CD8-positive, alpha-beta memory T cell (primary cell): ENCODE results near the gene LYG2. TPM values are rescaled to one million over a fixed set of nuclear protein-coding genes. Genes with fewer than 3 reads are reported as not detected.
"Not testable (repeated sequence)": the region's sequence is repeated elsewhere in the genome, so short reads cannot be mapped to it uniquely, and the experiment has no call there.

Source experiments
- CTCF ChIA-PET: fragments of 350-600 bp; sonication (Branson Sonifier 250); formaldehyde crosslinking; loops from one replicate; lab custom pipeline; 2021; ENCODE audit warnings: antibody characterized with exemption; lab: Charles Lee
- POLR2A ChIA-PET: fragments of 350-600 bp; sonication (Branson Sonifier 250); formaldehyde crosslinking; loops from one replicate; lab custom pipeline; 2021; ENCODE audit warnings: antibody characterized with exemption; lab: Charles Lee
- DNase-seq, 5 donors: peaks; one replicate each; pipeline versions ENCODE4 v3.0.0 to v3.0.0-alpha.2; 2020 to 2022; ENCODE audit warnings: mixed read lengths in 1 of 5
- H3K27ac ChIP-seq: one replicate; pipeline ENCODE4 v1.7.0; 2013; ENCODE audit warnings: low read depth, mild to moderate bottlenecking, low read length, moderate library complexity
- H3K27me3 ChIP-seq: 2 replicates; pipeline ENCODE4 v1.7.0; 2013; ENCODE audit warnings: low read length, mild to moderate bottlenecking; ENCODE audit not compliant: insufficient read depth, poor library complexity, severe bottlenecking
- H3K36me3 ChIP-seq: 2 replicates; pipeline ENCODE4 v1.7.0; 2013; ENCODE audit warnings: mild to moderate bottlenecking, low read length, moderate library complexity; ENCODE audit not compliant: insufficient read depth
- H3K4me1 ChIP-seq: 2 replicates; pipeline ENCODE4 v1.7.0; 2013; ENCODE audit warnings: mild to moderate bottlenecking, low read length, moderate library complexity; ENCODE audit not compliant: insufficient read depth
- H3K4me3 ChIP-seq: 2 replicates; pipeline ENCODE4 v1.7.0; 2013; ENCODE audit warnings: mild to moderate bottlenecking, low read length
- H3K9me3 ChIP-seq: 2 replicates; pipeline ENCODE4 v1.7.0; 2013; ENCODE audit warnings: mild to moderate bottlenecking, low read length
- H3K27ac Mint-ChIP-seq, 8 donors: one replicate each; pipeline ENCODE4 v1.8.0; 2020 to 2021; ENCODE audit warnings: mixed read lengths in 8 of 8, mild to moderate bottlenecking in 6 of 8, inconsistent platforms in 3 of 8, moderate library complexity in 3 of 8
- H3K27me3 Mint-ChIP-seq, 2 donors: one replicate each; pipeline ENCODE4 v1.8.0; 2020 to 2021; ENCODE audit warnings: mixed read lengths in 2 of 2, mild to moderate bottlenecking in 1 of 2, moderate library complexity in 1 of 2
- H3K36me3 Mint-ChIP-seq, 3 donors: one replicate each; pipeline ENCODE4 v1.8.0; 2020 to 2021; ENCODE audit warnings: mixed read lengths in 3 of 3, inconsistent platforms in 1 of 3, mild to moderate bottlenecking in 1 of 3
- H3K4me1 Mint-ChIP-seq, 3 donors: one replicate each; pipeline ENCODE4 v1.8.0; 2020 to 2021; ENCODE audit warnings: mixed read lengths in 3 of 3, inconsistent platforms in 1 of 3, mild to moderate bottlenecking in 1 of 3
- H3K4me3 Mint-ChIP-seq, 7 donors: one replicate each; pipeline ENCODE4 v1.8.0; 2020 to 2021; ENCODE audit warnings: mixed read lengths in 7 of 7, mild to moderate bottlenecking in 6 of 7, moderate library complexity in 4 of 7, inconsistent platforms in 2 of 7
- H3K9me3 Mint-ChIP-seq, 5 donors: one replicate each; pipeline ENCODE4 v1.8.0; 2020 to 2022; ENCODE audit warnings: mixed read lengths in 5 of 5, mild to moderate bottlenecking in 3 of 5, moderate library complexity in 2 of 5, inconsistent platforms in 1 of 5
- polyA plus RNA-seq: library from polyadenylated mRNA; unstranded; fragments of 300-500 nt; fragmentation: Illumina TruSeq; gene quantifications from one replicate; pipeline ENCODE4 v1.2.3, GENCODE V29; 2021
- total RNA-seq, 2 experiments: library from RNA; stranded (reverse); gene quantifications; one replicate each; pipeline ENCODE4 v1.2.3, GENCODE V29; 2021

Gene LYG2
- total and polyA plus RNA-seq, 3 experiments from 2014 or later = not detected

- no peaks in the 10 kb centered on the region for H3K9me3 Mint-ChIP-seq
- Histone ChIP-seq H3K27me3 (no peaks in the 10 kb centered on the region), H3K36me3 (peaks cover 16% of the 10 kb centered on the region), H3K4me1 (no peaks in the 10 kb centered on the region), H3K27ac (no peak overlapping the region), H3K9me3 (no peaks in the 10 kb centered on the region), H3K4me3 (no peak overlapping the region)
- no peaks in the 10 kb centered on the region for H3K27me3 Mint-ChIP-seq
- ChIA-PET CTCF (no interaction called here), POLR2A (no interaction called here)
- no peak overlapping the region for H3K4me3 Mint-ChIP-seq
- DNase-seq = no peak
- H3K36me3 Mint-ChIP-seq = peaks cover 0 to 40% (median 16%) of the 10 kb centered on the region in 3 donors
- peak overlapping the region in 3 of 8 donors; percentile 7 to 47 (median 32) for H3K27ac Mint-ChIP-seq
- peaks cover 0 to 4% (median 0%) of the 10 kb centered on the region in 3 donors for H3K4me1 Mint-ChIP-seq
Observed at GRCh38 chr2:99198103-99198841, 57.2 kb downstream of the LYG2 start.

- POLR2A ChIA-PET = not testable (repeated sequence)
Observed at GRCh38 chr2:99192364-99192763, 63.1 kb downstream of the LYG2 start.

More at GRCh38 chr2:99192364-99192763, 63.1 kb downstream of the LYG2 start:
- H3K27me3 ChIP-seq, H3K27me3 Mint-ChIP-seq, H3K4me3 ChIP-seq, H3K4me1 ChIP-seq, H3K9me3 Mint-ChIP-seq, H3K9me3 ChIP-seq, CTCF ChIA-PET, H3K4me3 Mint-ChIP-seq, DNase-seq, H3K27ac ChIP-seq: not testable (repeated sequence)
- H3K36me3 Mint-ChIP-seq = peaks cover 20 to 79% (median 29%) of the 10 kb centered on the region in 3 donors
- peak overlapping the region in 1 of 8 donors; percentile 77 for H3K27ac Mint-ChIP-seq
- H3K36me3 ChIP-seq = peaks cover 29% of the 10 kb centered on the region
- H3K4me1 Mint-ChIP-seq = peaks cover 9 to 21% (median 10%) of the 10 kb centered on the region in 3 donors

Other genes starting within 250 kb of the LYG2 start
- under 1 TPM; 0.86 to 0.92 TPM for gene C2orf15, start 114.0 kb downstream of the LYG2 start, total RNA-seq
- gene C2orf15, start 114.0 kb downstream of the LYG2 start, polyA plus RNA-seq = 4.7 TPM
- gene TSGA10, start 100.7 kb downstream of the LYG2 start, total RNA-seq = 1 to 10 TPM; 6.4 to 6.7 TPM
- gene TSGA10, start 100.7 kb downstream of the LYG2 start, polyA plus RNA-seq = 16.8 TPM
- 1 to 10 TPM; 4.9 to 5.5 TPM for gene LIPT1, start 100.7 kb downstream of the LYG2 start, total RNA-seq
- gene LIPT1, start 100.7 kb downstream of the LYG2 start, polyA plus RNA-seq = 21.9 TPM
- 10 to 100 TPM; 55.4 to 58.7 TPM for gene MITD1, start 74.6 kb downstream of the LYG2 start, total RNA-seq
- 43.1 TPM for gene MITD1, start 74.6 kb downstream of the LYG2 start, polyA plus RNA-seq
- gene MRPL30, start 74.5 kb downstream of the LYG2 start, total RNA-seq = 10 to 100 TPM; 28.8 to 29.8 TPM
- 22.8 TPM for gene MRPL30, start 74.5 kb downstream of the LYG2 start, polyA plus RNA-seq
- 1 to 10 TPM; 1.0 to 1.1 TPM for gene LYG1, start 45.5 kb upstream of the LYG2 start, total RNA-seq
- not detected for gene LYG1, start 45.5 kb upstream of the LYG2 start, polyA plus RNA-seq
- 10 to 100 TPM; 32.9 to 34.1 TPM for gene TXNDC9, start 80.7 kb upstream of the LYG2 start, total RNA-seq
- 51.3 TPM for gene TXNDC9, start 80.7 kb upstream of the LYG2 start, polyA plus RNA-seq
- 10 to 100 TPM; 82.8 to 96.2 TPM for gene EIF5B, start 81.7 kb upstream of the LYG2 start, total RNA-seq
- gene EIF5B, start 81.7 kb upstream of the LYG2 start, polyA plus RNA-seq = 18.1 TPM
- gene REV1, start 234.4 kb upstream of the LYG2 start, total RNA-seq = 10 to 100 TPM; 30.0 to 30.8 TPM
- gene REV1, start 234.4 kb upstream of the LYG2 start, polyA plus RNA-seq = 25.5 TPM